NOMO-1 treated with dmso at 0.1 percent for 144 hours (cell line): Measurements from ENCODE around the gene DUSP8.

Experiments used
- DNase-seq: peaks from one replicate; lab custom pipeline; 2025; ENCODE audit not compliant: unreplicated experiment; lab: John Stamatoyannopoulos, UW

Gene DUSP8

GRCh38 chr11:1554981-1555712 lies 16.9 kb downstream of the DUSP8 start:
- DNase-seq = no peak

DNA sequence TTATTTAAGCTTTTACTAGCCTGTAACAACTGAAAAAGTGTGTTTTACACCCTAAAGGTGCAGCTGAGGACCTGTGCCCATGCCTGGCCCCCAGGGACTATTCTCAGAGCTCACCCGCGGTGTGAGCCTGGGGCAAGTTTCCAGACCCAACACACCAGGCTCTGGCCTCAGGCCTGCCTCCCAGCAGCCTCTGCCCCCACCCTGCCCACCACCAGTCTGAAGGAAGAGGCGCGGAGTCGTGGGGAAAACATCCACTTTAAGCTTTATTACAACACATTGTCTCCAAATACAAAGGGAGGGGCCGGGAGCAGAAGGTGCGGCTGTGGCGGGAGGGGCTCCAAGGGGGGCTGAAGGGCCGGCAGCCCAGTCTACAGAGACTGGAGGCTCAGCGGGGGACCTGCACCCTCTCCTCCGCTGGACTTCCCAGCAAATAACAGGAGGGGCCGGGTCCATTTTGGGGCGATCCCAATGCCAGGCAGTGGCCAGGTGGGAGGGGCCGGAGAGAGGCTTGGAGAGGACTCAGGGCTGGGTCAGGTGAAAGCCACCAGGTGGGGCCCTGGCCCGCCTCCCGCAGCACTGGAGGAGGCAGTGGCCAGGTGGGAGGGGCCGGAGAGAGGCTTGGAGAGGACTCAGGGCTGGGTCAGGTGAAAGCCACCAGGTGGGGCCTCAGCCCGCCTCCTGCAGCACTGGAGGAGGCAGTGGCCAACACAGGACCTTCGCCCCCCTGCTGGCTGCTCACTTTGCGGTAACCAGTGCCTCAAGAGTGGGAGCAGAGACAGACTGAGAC lies 18.1 kb downstream of the DUSP8 start:
- DNase-seq = no peak

GRCh38 chr11:1549338-1550330 lies 22.4 kb downstream of the DUSP8 start:
- DNase-seq = no peak

DNA sequence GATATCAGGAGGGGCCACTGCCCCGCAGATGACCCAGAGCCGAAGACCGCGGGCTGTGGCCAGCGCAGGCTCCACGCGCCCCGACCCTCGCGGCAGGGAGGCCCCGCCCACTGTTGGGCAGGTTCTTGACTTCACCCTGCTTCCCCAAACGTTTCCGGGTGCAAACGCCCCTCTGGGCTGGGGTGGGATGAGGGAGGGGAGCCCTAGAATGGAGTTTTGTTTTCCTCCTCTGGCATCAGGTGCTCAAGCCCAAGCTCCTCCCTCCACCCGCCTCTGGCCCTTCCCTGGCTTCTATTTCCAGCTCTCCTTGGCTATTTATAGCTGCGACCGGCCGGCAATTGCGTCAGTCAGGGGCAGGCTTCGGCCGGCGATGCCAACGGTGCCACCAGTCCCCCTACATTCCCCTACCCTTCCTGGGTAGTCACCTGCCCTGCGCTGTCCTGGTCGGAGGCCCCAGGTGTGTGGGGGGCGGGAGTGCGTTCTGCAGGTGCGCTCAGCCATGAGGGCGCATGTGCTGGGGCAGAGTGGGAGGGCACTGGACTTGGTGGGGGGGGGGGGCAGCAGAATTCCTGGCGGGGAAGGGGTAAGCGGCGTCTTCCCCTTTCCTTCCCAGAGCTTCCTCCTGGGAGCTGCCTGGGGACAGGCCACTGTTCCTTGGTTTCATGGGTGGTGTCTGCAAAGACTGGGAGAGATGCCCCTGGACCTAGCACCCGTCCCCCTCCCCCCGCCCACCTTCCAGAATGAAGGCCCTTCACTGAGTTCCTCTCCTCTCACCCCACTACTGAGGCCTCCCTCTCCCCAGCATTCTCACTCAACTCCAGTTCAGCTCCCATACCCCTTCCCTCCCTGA lies 23.6 kb downstream of the DUSP8 start:
- peak; percentile 20 for DNase-seq

DNA sequence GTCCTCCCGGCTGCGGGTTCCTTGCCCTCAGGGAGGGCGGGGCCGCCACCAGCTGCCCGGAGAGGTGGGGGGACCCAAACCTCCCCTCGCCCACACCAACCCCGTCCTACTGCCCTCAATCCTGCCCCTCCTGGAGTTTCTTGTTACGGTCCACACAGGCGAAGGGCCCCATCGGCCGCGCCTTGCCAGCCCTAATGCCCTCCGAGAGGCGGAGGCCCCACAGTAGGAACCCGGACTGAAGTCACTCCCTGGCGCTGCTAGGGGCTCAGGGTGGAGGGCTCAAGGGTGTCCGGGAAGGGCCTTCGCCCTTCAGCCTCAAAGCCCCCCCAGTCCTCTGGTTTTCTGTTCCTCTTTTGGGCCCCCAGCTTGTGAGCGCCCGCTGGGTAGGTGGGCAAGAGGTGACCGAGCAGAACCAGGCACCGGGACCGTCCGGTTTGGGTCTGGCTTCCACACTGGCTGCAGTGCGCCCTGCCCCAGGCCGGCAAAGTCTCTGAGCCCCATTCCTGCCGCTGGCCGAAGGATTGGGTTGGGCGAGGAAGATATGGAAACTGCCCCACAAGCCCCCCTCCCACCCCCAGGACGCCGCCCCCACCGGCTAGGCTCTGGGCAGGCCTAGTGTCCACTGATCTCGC lies 24.5 kb downstream of the DUSP8 start:
- DNase-seq = no peak

DNA sequence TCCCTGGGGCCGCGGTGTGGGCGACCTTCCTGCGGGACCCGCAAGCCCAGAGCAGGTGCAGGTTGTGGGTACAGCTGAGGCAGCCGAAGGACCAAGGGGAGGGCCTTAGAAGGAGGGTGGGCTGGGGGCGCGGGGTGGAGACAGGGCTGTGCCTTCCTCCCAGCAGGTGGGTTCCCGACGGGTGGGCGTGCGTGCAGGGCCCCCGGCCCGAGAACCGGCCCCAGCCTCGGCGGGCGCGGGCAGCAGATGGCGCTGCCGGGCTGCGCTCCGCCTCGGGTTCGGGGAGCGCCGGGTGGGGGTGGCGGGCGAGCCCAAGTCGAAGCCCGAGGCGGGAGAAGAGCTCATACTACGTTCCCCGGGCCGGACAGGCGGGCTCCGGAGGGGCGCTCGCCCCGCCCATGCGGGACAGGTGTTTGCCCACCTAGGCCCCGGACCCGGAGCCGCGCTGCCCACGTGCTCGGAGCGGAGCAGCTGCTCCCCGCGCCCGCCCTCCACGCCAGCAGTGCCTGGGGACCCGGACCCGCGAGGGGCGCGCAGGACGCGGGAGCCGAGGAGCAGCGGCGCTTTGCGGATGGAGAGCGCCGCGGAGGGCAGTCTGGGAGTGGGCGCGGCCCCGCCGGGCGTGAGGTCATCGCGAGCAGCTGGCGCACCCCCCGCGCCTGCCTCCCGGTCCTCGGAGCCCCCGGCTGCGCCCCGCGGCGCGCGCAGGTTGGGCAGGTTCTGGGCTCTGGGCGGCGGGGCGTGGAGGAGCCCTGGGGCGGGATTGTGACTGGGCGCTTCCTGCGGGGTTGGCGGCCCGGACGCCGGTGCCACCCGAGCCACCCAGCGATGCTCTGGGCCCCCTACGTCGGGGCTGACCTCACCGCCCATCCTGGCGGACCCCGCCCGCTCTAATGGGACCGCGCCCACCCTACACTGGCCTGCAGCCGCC lies 25.3 kb downstream of the DUSP8 start:
- peak; percentile 25 for DNase-seq

DNA sequence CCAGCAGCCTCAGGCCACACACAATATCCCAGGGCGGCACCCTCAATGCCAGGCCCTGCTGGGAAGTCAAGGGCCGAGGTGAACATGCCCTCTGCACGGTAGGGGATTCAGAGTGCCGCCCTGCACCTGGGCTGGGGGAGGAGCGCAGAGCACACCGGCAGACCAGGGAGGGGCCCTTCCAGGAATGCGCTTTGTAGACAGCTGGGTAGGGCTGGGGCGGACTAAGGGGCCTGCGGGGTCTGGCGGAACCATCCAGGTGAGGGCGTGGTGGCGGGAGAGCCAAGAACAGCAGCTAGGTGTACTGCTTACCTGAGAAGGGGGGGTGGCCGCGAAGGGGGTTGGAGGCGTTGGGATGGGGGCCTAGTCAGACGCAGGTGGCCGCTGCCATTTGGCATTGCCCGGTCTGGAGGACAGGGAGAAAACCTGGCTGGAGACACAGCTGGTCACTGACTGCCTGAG lies 26.0 kb downstream of the DUSP8 start:
- DNase-seq = no peak

DNA sequence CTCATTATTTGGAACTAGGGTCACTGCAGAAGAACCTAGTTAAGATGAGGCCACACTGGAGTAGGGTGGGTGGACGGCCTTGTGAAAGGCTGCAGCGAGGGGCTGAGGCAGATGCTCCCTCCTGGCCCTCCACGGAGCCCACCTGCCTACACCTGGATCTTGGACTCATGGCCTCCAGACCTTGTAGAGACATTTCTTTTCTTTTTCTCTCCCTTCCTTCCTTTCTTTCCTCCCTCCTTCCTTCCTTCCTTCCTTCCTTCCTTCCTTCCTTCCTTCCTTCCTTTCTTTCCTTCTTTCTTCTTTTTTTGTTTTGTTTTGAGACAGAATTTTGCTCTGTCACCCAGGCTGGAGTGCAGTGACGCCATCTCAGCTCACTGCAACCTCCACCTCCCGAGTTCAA lies 26.6 kb downstream of the DUSP8 start:
- DNase-seq = no peak

DNA sequence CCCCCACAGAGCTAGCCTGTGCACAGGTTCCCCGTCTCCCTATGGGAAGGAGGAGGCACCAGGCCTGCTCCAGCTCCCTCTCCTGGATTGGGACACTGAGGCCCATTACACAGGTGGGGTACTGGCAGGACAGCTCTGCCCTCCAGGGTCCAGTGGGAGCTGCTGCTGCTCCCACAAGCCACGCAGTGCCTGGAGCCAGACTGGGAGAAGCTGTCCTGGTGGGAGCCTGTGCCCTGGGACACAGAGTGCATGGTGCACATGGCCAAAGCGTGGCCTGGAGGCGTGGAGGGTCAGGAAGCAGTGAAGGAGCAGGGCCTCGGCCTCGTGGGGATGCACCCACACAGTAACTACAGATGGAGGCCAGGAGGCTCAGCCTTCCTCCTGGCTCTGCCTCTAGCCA lies 27.5 kb downstream of the DUSP8 start:
- no peak for DNase-seq

DNA sequence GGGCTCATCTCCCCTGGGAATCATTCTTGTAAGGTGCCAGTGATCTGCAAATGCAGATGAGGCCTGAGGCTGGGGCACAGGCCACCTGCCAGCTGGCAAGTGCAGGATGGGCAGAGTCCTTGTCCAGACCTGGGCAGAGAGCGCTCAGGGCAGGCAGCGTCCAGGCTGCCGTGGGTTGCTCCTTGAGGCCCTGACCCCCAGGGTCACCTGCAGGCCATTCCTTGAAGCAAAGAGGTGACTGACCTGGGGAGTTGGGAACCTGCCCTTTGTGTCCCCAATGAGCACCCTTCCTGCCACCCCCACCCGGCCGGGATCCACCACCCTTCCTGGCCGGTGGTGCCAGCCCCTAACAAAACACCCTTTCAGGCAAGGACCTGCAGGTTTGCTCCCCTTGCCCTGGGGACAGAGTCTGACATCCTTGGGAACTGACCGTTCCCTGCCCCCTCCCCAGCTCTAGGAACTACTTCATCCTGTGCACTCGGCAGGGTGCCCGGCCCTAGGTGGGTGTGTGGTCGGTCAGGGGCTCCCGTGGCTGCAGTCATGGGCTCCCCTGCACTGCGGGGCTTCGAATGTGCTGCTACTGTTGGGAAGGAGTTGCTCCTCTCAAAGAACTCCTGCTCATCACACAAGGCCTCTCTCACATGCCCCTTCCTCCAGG lies 28.3 kb downstream of the DUSP8 start:
- no peak for DNase-seq

DNA sequence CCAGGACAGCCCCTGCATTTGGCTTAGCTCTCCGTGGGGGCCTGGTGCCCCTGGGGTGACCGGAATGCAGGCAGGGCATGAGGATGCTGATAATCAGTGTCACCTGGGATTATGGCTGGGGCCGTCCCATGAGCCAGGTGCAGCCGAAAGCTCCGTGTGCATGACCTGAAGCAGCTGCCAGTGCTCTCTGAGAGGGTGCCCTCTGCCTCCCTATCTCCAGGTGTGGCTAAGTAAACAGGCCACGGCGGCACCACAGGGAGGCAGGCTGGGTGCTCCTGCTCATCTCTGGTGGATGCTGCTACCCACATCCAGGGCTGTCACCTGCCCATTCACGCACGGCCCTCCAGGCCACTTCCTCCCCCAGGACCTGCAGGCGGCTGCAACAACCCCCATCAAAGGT lies 29.8 kb downstream of the DUSP8 start:
- DNase-seq = no peak

DNA sequence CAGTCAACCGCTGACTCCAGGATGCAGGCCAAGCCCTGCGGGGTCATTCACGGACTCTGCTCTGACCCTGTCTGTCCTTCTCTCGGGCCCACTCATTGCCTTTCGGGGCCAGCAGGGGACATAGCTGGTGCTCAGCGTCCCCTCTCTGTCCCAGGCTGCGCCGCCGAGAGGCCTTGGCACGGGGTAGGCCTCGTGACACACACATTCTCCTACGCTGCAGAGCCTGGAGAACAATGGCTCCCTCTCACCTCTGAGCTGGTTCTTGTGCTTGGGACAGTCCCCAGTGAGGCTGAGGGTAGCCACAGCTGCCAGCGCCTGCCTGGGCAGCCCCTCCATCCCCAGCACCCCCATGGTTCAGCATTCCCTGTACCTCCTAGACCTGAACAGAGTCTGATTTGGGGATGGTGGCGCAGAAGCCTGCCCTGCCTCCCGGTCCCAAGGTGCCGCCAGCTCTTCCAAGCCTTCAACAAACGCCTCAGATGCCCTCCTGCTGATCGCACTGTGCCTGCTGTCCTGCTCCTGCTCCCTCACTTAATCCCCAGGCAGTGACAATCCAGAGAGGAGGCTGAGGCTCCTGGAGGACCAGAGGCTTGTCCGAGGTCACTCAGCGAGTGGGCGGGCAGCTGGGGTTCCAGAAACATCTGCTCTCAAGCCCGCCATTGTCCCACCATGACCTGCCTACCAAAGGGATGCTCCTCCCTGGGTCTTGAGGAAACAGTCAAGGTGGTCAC lies 30.4 kb downstream of the DUSP8 start:
- no peak for DNase-seq

DNA sequence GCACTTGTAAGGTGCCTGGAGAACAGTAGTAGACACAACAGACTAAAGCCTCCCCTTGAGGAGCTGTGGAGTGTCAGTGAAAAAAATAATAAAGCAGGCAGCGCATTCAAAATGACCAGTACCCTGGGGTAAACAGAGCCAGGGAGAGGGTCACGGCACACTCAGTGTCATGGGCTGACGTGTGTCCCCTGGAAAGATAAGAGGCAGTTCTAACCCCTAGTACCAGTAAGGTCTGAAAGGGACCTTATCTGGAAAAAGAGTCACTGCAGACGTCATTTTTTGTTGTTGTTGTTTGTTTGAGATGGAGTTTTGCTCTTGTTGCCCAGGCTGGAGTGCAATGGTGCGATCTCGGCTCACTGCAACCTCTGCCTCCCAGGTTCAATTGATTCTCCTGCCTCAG lies 32.0 kb downstream of the DUSP8 start:
- no peak for DNase-seq

DNA sequence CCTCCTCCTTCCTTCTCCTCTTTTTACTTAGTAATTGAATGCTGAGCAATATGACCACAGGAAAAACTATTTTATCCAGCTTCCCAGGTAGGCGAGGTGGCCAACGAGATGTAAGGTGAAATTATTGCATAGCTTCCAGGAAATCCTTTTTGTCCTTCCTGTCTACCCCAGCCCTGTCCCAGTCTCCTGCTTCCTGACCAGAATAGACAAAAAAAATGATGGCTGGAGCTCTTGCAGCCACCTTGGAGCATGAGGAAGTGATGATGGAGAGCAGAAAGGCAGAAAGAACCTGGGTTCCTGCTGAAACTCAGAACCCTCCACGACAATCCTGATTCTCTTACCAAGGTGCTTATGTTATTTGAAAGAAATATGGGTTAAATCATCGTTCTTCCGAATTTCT lies 33.9 kb downstream of the DUSP8 start:
- DNase-seq = no peak

GRCh38 chr11:1536065-1536843 lies 35.8 kb downstream of the DUSP8 start:
- no peak for DNase-seq

DNA sequence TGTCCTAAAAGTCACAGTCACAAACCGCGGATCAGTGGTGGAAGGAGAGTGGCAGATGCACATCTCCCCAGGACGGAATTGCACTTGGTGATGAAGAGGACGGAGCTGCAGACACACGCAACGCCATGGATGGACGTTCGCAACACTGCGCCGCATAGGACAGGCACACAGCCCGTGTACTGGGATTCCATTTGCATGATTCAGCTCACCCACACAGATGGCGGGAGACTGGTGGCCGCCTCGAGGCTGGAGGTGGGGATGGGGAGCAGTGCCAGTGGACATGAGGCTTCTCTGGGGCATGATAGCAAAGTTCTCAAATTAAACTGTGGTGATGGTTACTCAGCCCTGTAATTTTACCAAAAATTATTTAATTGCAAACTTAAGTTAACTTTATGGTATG lies 37.4 kb downstream of the DUSP8 start:
- DNase-seq = no peak

DNA sequence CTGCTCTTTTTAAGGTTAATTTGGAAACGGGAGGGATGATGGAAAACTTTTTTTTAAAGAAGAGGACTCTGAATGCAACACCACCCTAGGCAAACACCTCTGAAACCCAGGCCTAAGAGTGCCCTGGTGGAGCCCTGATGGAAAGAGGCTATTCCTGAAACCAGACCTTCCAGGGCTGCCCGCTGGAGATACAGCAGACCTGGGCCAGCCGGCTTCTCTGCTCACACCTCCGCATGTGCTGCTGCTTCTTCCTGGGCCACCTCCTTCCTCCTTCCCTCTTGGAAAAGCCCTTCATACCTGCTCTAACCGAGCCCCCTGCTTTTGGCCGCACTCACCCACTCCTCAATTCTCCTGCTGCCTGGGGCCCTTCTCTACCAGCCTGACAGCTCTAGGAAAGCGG lies 37.9 kb downstream of the DUSP8 start:
- no peak for DNase-seq
